HL-60 (cell line): ENCODE measurements around the gene PSMA7.

ENCODE experiments used
- DNase-seq, 2 experiments: peaks; one replicate each; pipeline ENCODE4 v3.0.0-alpha.2; 2010 to 2020; ENCODE audit warnings: low read depth in 1 of 2, low spot score in 1 of 2
- H3K27ac ChIP-seq: fragments of 250-450 bp; sonication (Bioruptor Pico); replicated peaks from 2 replicates; pipeline ENCODE4 v1.5.1; 2020; ENCODE audit warnings: mild to moderate bottlenecking, moderate library complexity
- H3K27me3 ChIP-seq: fragments of 250-450 bp; sonication (Bioruptor Pico); 2 replicates; pipeline ENCODE4 v1.5.1; 2021; ENCODE audit warnings: mild to moderate bottlenecking, moderate library complexity; ENCODE audit not compliant: insufficient read depth, poor library complexity, severe bottlenecking
- H3K4me3 ChIP-seq: replicated peaks from 2 replicates; pipeline ENCODE4 v1.5.1; 2011; ENCODE audit warnings: mild to moderate bottlenecking, control low read depth, low read length; ENCODE audit not compliant: insufficient read depth
- GABPA ChIP-seq: IDR thresholded peaks from 2 replicates; pipeline ENCODE4 v1.6.1; 2012; ENCODE audit warnings: low read depth
- POLR2AphosphoS5 ChIP-seq: IDR thresholded peaks from 2 replicates; pipeline ENCODE4 v1.6.1; 2012; ENCODE audit warnings: low read depth
- SPI1 ChIP-seq: IDR thresholded peaks from 2 replicates; pipeline ENCODE4 v1.6.1; 2012; ENCODE audit warnings: low read depth, mild to moderate bottlenecking, borderline replicate concordance
- TF ChIP-seq, protein P1 (sequence below): IDR thresholded peaks from one replicate; pipeline ENCODE4 v1.5.1; 2011; ENCODE audit warnings: low read length, control low read depth, inconsistent platforms; ENCODE audit not compliant: insufficient read depth
- TF ChIP-seq, protein P2 (sequence below): IDR thresholded peaks from 2 replicates; pipeline ENCODE4 v1.6.1; 2012; ENCODE audit warnings: low read depth; ENCODE audit not compliant: insufficient replicate concordance

Gene PSMA7

DNA sequence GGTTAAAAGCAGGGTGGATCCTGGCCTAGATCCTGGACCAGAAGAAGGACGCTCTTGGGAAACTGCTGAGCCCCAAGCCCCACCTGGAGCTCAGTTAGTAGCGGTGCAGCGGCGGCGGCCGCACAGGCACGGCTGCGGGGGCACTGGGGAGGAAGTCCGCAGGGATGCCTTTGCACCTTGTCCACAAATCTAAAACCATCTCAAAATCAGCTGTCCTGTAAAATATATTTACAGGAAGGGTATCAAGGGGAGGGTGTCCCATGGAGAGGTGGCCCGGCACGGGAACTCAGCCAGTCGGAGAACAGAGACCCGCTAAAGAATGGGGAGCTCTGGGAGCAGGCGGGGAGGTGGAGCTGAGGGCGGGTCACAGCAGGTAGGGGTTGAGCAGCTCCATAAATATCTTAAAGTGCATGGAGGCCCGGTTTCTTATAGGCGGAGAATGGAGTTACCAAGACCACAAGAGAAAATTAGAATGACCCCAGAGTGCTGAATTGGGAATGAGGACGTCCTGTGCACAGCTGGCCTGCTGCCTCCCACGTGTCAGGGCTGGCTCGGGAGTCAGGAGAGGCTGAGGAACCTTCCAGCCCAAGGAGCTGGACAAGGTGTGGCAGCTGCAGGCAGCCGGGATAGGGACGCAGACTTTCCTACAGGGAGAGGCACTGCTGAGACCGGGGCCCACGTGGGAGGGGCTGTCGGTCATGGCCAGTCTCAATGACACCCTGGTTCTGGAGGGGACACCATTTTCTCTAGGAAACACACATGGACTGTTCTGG is 47.6 kb upstream of the PSMA7 start:
- Histone ChIP-seq H3K4me3 (no peak overlapping the region), H3K27me3 (no peaks in the 10 kb centered on the region), H3K27ac (no peak overlapping the region)
- no peak for DNase-seq
- TF ChIP-seq GABPA = no peak

DNA sequence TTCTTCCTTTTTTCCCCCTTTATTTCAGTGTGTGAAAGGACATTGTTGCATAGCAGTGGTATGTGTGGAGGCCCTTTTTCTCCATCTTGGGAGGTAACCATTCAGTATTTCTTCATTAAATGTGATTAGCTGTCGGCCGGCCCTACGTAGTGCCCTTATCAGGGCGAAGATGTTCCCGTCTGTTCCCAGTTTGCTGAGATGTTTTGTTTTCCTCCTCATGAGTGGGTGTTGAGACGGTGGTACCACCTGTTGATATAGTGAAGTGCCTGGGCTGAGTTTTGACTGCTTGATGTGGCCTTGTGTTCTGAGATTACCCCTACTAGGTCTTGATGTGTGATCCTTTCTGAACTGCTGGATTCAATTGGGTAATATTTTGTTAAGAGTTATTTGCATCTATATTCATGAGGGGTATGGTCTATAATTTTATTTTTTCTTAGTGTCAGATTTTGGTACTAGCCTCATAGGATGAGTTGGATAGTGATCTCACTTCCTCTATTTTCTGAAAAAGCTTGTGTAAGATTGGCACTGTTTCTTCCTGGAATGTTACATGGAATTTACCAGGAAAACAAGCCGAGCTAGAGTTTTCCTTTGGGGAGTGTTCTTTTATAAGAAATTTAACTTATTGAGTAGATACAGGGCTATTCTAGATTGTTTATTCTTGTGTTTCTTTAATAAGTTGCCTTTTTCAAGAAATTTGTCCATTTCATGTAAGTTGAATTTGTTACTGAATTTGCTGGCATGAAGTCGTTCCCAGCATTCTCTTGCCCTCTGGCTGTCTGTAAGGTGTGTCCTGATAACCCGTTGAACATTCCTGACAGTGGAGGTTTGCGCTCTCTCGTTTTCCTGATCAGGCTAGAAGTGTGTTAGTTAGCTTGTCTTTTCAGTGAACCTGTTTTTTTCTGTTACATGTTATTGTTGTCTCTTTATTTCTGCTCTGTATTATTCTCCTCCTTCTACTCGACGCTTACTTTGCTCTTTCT is 44.0 kb upstream of the PSMA7 start:
- TF ChIP-seq SPI1 = peak; percentile 85
- TF ChIP-seq, protein P1, sequence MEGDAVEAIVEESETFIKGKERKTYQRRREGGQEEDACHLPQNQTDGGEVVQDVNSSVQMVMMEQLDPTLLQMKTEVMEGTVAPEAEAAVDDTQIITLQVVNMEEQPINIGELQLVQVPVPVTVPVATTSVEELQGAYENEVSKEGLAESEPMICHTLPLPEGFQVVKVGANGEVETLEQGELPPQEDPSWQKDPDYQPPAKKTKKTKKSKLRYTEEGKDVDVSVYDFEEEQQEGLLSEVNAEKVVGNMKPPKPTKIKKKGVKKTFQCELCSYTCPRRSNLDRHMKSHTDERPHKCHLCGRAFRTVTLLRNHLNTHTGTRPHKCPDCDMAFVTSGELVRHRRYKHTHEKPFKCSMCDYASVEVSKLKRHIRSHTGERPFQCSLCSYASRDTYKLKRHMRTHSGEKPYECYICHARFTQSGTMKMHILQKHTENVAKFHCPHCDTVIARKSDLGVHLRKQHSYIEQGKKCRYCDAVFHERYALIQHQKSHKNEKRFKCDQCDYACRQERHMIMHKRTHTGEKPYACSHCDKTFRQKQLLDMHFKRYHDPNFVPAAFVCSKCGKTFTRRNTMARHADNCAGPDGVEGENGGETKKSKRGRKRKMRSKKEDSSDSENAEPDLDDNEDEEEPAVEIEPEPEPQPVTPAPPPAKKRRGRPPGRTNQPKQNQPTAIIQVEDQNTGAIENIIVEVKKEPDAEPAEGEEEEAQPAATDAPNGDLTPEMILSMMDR = no peak
- peak overlapping the region; percentile 93 for H3K27ac ChIP-seq
- no peak overlapping the region for H3K4me3 ChIP-seq
- no peaks in the 10 kb centered on the region for H3K27me3 ChIP-seq
- no peak for DNase-seq

DNA sequence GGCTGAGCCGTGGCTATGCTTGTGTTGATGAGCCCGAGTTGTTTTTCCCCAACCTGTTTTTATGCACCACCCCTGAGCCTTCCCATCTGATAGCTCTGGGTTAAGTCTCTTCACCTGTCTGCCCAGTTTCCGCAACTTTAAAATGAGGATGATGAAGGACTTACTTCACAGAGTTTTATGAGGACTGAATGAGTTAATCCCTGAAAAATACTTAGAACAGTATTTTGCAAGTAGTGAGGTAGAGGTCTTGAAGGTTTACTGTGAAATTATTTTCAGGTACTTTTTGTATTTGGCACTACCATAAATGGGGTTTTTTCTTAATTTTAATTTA is 42.9 kb upstream of the PSMA7 start:
- no peak for TF ChIP-seq GABPA
- Histone ChIP-seq H3K4me3 (peak overlapping the region; percentile 10), H3K27me3 (no peaks in the 10 kb centered on the region), H3K27ac (peak overlapping the region; percentile 93)
- DNase-seq = no peak

DNA sequence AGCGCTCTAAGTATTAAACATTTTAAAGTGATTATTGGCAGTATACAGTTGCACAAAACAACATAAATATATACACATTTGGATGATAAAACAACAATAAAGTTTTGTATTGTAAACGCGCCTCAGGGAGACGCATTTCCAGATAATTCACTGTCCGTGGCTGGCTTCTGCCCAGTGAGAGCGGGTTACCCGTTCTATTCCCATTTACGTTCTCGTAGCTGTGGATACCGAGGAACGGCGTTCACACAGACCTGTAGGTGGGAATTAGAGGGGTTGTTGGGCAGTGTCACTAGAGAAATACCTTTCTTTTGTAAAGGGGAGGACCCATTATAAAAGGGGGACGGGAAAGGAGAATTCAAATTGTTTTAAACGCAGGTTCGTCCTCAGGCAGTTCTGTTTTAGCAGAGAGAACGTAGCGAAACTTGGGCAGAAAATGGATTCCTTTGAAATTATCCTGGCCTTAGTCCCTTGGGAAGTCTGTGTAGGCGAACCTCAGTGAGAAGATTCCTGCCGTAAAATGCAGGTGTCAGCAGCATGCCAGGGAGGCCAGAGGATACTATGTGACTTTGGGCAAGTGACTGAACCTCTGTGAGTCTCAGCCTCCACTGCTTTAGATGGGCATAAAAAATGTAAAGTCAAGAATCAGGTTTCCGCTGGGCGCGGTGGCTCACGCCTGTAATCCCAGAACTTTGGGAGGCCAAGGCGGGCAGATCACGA is 40.4 kb upstream of the PSMA7 start:
- Histone ChIP-seq H3K27me3 (no peaks in the 10 kb centered on the region), H3K27ac (peak overlapping the region; percentile 93), H3K4me3 (peak overlapping the region; percentile 82)
- DNase-seq = no peak
- no peak for TF ChIP-seq SPI1
- TF ChIP-seq, protein P1 = no peak

DNA sequence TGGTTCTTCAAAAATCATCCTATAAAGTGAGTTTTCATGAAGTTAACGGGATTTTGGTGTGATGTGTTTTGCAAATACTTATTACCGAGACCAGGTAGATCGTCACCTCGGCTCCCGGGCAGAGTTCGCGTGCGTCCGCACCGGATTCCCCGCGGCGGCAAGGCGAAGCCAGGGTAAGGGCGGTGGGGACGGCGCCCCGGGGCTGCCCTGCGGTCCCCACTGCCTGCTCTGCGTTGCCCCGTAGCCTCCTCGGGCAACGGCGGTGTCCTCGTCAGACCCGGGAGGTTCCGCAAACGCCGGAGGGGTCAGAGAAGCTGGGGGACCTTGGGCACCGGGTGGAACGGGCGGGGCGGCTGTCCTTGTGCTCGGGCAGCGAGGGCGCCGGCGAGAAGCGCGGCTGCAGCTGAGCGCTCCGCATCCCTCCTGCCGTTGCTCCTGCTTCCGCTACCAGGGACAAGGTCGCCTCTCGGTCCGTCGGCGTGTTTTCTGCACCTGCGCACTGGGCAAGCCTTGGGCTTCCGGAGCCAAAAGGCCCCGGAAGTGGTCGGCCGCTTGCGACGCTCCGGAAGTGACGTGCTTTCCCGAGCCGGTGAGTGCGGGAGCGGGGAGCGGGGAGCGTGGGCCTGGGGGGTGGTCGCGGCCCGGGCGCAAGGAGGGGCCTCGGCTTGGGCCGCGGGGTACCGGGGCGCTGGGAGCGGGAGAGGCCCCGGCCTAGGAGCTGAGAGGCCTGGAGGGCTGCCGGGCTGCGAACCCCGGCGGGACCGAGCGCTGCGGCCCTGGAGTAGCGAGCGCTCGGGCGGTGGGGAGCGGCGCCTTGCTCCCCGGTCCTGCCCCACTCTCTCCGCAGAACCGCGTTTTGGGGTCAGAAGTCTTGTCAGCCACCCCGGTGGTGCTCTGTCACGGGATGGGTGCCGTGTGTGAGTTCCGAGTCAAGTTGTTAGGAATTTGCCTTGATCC is 39.6 kb upstream of the PSMA7 start, which contains the start of gene MTG2:
MTG2 (plus strand) TSS at position 560 of the 957 bp plus-strand sequence. CDS start 10,393 bp downstream, outside the sequence.
- H3K27ac ChIP-seq = peak within 1 kb of the TSS; percentile 93
- peak; percentile 97 to 98 for DNase-seq
- no peaks in the 10 kb centered on the region for H3K27me3 ChIP-seq
- peak within 1 kb of the TSS; percentile 82 for H3K4me3 ChIP-seq
- peak; percentile 92 for TF ChIP-seq GABPA
- TF ChIP-seq SPI1 = no peak
- peak; percentile 96 for TF ChIP-seq POLR2AphosphoS5
- TF ChIP-seq, protein P2, sequence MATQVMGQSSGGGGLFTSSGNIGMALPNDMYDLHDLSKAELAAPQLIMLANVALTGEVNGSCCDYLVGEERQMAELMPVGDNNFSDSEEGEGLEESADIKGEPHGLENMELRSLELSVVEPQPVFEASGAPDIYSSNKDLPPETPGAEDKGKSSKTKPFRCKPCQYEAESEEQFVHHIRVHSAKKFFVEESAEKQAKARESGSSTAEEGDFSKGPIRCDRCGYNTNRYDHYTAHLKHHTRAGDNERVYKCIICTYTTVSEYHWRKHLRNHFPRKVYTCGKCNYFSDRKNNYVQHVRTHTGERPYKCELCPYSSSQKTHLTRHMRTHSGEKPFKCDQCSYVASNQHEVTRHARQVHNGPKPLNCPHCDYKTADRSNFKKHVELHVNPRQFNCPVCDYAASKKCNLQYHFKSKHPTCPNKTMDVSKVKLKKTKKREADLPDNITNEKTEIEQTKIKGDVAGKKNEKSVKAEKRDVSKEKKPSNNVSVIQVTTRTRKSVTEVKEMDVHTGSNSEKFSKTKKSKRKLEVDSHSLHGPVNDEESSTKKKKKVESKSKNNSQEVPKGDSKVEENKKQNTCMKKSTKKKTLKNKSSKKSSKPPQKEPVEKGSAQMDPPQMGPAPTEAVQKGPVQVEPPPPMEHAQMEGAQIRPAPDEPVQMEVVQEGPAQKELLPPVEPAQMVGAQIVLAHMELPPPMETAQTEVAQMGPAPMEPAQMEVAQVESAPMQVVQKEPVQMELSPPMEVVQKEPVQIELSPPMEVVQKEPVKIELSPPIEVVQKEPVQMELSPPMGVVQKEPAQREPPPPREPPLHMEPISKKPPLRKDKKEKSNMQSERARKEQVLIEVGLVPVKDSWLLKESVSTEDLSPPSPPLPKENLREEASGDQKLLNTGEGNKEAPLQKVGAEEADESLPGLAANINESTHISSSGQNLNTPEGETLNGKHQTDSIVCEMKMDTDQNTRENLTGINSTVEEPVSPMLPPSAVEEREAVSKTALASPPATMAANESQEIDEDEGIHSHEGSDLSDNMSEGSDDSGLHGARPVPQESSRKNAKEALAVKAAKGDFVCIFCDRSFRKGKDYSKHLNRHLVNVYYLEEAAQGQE = peak; percentile 27
- TF ChIP-seq, protein P1 = no peak
